Right lobe of liver (tissue), 6 donors: ENCODE data around the gene HAUS2. TPM values are rescaled to one million over a fixed set of nuclear protein-coding genes. Genes with fewer than 3 reads are reported as not detected.

Experiments
- ATAC-seq, 4 donors: fragments of 200-7000 bp; cut with Tn5 transposase; one replicate each; pipeline ENCODE4 v1.9.1; 2020; ENCODE audit warnings: mild to moderate bottlenecking in 4 of 4, moderate library complexity in 4 of 4
- DNase-seq, 3 donors: peaks; one replicate each; pipeline ENCODE4 v3.0.0-alpha.2; 2020
- H3K27ac ChIP-seq, 3 donors: fragments of 200-600 bp; one replicate each; pipeline ENCODE4 v1.8.0; 2022
- H3K27me3 ChIP-seq, 2 donors: fragments of 200-600 bp; one replicate each; pipeline ENCODE4 v1.8.0; 2022
- H3K36me3 ChIP-seq, 4 donors: fragments of 200-600 bp; sonication (generic) in 1 of 4; one replicate each; pipeline versions ENCODE4 v1.5.1 to v1.8.0; 2017 to 2022; ENCODE audit warnings: control low read depth in 1 of 4
- H3K4me1 ChIP-seq, 4 donors: fragments of 200-600 bp; sonication (generic) in 1 of 4; one replicate each; pipeline versions ENCODE4 v1.5.1 to v1.8.0; 2017 to 2022; ENCODE audit warnings: control low read depth in 1 of 4
- H3K4me3 ChIP-seq, 3 donors: fragments of 200-600 bp; one replicate each; pipeline ENCODE4 v1.8.0; 2022
- H3K9me3 ChIP-seq, 4 donors: fragments of 200-600 bp; sonication (generic) in 1 of 4; one replicate each; pipeline versions ENCODE4 v1.5.1 to v1.8.0; 2017 to 2022; ENCODE audit warnings: control low read depth in 1 of 4
- CTCF ChIP-seq, 4 donors: fragments of 200-600 bp in 3 of 4; fragments of 450-650 bp in 1 of 4; IDR thresholded peaks; one replicate each; pipeline versions ENCODE4 v1.5.1 to v1.8.0; 2016 to 2022; ENCODE audit warnings: antibody characterized with exemption in 4 of 4, mild to moderate bottlenecking in 2 of 4
- POLR2A ChIP-seq: fragments of 450-650 bp; IDR thresholded peaks from one replicate; pipeline ENCODE4 v1.6.1; 2017; ENCODE audit warnings: antibody characterized with exemption, mild to moderate bottlenecking
- WGBS: methylation state at CpG from one replicate; pipeline ENCODE4 v1.1.6; 2018; ENCODE audit warnings: low coverage, low lambda C conversion rate; ENCODE audit not compliant: insufficient coverage; ENCODE audit errors: missing lambda C conversion rate; 5-methylcytosine and 5-hydroxymethylcytosine counted together
- intact Hi-C, 2 donors: fragments of 100-400 bp; cut with DNase I; formaldehyde crosslinking; loops; one replicate each; pipeline versions ENCODE4 v1.11.2 to v1.14.1; 2022
- total RNA-seq, 6 experiments: library from RNA; depleted of rRNA in 2 of 6; stranded (reverse); fragments of >200 nt in 2 of 6; fragmentation: NEBNext Ultra II Directional in 3 of 6; extraction: Animal tissue kit (Norgen Biotek cat#: 25700) in 3 of 6; gene quantifications; one replicate each; pipeline versions ENCODE4 v1.1.0 to v1.2.4, GENCODE V29; 2016 to 2023
- donor health status: DM: no; HTN: yes; CAD: no.
- donor health status: DM: no; HTN: no; CAD: no.
- donor health status: DM: no; HTN: no; CAD: no.
- donor health status: DM: no; HTN: yes; CAD: no.
- donor health status: DM: no; HTN: yes; CAD: no.

HAUS2 gene
- total RNA-seq, 6 experiments from 2014 or later, result 5.8 to 19.5 (median 8.6) TPM

DNA sequence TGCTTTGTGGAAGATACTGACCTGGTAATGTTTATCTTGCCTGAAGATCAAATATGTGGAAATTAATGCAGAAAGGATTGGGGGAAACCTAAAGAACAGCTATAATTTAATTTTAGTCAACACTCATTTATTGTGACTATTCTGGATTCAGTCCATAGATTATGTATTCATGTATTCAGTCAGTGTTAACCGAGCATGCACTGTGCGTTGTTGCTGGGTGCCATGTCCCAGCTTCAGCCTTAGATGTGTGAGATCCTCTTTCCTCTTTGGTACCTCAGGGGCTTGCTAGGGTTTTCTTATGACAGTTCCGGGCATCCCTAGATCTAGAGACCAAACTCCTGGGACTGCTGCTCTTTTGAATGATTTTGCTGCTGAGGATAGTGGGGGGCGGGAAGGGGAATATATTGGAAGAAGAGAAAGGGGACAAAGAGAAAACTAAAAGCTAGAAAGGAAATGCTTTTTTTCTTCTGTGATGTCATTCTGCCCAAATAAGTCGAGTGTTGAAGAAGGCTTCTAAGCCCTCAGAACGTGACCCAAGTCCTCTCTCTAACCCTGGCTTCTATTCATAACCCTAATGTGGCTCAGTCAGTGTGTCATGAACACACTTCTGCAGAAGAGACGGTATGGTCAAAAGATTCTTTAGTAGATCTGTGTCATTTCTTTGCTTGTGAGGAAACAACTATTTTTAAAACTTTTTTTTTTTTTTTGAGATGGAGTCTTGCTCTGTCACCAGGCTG, 60.3 kb downstream of the HAUS2 start:
- Histone ChIP-seq H3K4me1 (no peaks in the 10 kb centered on the region), H3K4me3 (no peak overlapping the region), H3K36me3 (no peaks in the 10 kb centered on the region), H3K9me3 (no peaks in the 10 kb centered on the region), H3K27ac (no peak overlapping the region), H3K27me3 (no peaks in the 10 kb centered on the region)
- DNase-seq (no peak), ATAC-seq (no peak)
- 52% methylated on average over 7 of the region's 7 CpGs for WGBS
- TF ChIP-seq CTCF (IDR thresholded peaks at IDR 0.05), result no peak
- TF ChIP-seq POLR2A, result no peak
- intact Hi-C loops, result no loop called here

- no peaks in the 10 kb centered on the region for H3K4me1 ChIP-seq
- ATAC-seq, result peak in 3 of 4 donors; percentile 48 to 50 (median 49)
- DNase-seq, result no peak
- no peak overlapping the region for H3K4me3 ChIP-seq
- H3K27me3 ChIP-seq, result no peaks in the 10 kb centered on the region
- H3K36me3 ChIP-seq, result no peaks in the 10 kb centered on the region
- TF ChIP-seq POLR2A, result no peak
- TF ChIP-seq CTCF (IDR thresholded peaks at IDR 0.05), result no peak
- H3K9me3 ChIP-seq, result no peaks in the 10 kb centered on the region
- WGBS, result 33% methylated on average over 1 of the region's 1 CpG
- intact Hi-C loops, result no loop called here
- H3K27ac ChIP-seq, result no peak overlapping the region
Observed at GRCh38 chr15:42611532-42611931, 62.9 kb downstream of the HAUS2 start.

DNA sequence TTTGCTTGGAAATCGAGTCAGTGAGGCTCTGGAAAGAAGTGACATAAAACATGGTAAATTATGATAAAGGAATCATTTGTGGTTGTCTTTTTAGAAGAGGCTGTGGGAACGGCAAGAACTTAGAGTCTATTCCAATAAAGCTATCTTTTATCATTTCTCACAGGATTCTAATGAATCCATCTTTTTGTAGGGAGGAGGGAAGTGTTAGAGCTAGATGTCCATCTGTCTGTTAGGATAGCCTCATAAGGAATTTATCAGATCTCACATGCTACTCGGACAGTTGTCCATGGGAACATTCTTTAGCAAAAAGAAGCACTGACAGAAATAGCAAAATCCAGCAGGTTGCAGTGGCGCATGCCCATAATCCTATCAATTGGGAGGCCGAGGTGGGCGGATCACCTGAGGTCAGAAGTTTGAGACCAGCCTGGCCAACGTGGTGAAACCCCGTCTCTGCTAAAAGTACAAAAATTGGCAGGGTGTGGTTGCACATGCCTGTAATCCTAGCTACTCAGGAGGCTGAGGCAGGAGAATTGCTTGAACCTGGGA, 63.8 kb downstream of the HAUS2 start:
- TF ChIP-seq POLR2A, result no peak
- no peak for TF ChIP-seq CTCF (IDR thresholded peaks at IDR 0.05)
- intact Hi-C loops, result no loop called here
- Histone ChIP-seq H3K36me3 (no peaks in the 10 kb centered on the region), H3K27ac (no peak overlapping the region), H3K9me3 (no peaks in the 10 kb centered on the region), H3K4me1 (no peaks in the 10 kb centered on the region), H3K4me3 (no peak overlapping the region), H3K27me3 (no peaks in the 10 kb centered on the region)
- DNase-seq, result no peak
- 91% methylated on average over 7 of the region's 8 CpGs for WGBS
- ATAC-seq, result no peak

GRCh38 chr15:42616107-42616506, 67.5 kb downstream of the HAUS2 start:
- DNase-seq (no peak), ATAC-seq (no peak)
- 45% methylated on average over 2 of the region's 2 CpGs for WGBS
- Histone ChIP-seq H3K36me3 (no peaks in the 10 kb centered on the region), H3K4me3 (no peak overlapping the region), H3K27ac (no peak overlapping the region), H3K4me1 (no peaks in the 10 kb centered on the region), H3K27me3 (no peaks in the 10 kb centered on the region), H3K9me3 (no peaks in the 10 kb centered on the region)
- intact Hi-C loops, result no loop called here
- no peak for TF ChIP-seq CTCF (IDR thresholded peaks at IDR 0.05)
- no peak for TF ChIP-seq POLR2A

Other genes starting within 250 kb of the HAUS2 start
- 10 to 100 TPM in 3 of 6 experiments, 1 to 10 TPM in 3; 3.2 to 25.9 (median 13.3) TPM for gene CAPN3, start 189.3 kb upstream of the HAUS2 start, total RNA-seq
- gene ZNF106, start 57.7 kb upstream of the HAUS2 start, total RNA-seq, result 10 to 100 TPM; 17.5 to 24.5 (median 20.0) TPM
- 10 to 100 TPM; 20.7 to 30.9 (median 26.9) TPM for gene SNAP23, start 53.2 kb upstream of the HAUS2 start, total RNA-seq
- gene LRRC57, start within 50 bp of the HAUS2 start, total RNA-seq, result 10 to 100 TPM in 3 of 6 experiments, 1 to 10 TPM in 3; 8.5 to 10.8 (median 10.1) TPM
- gene STARD9, start 26.8 kb downstream of the HAUS2 start, total RNA-seq, result 1 to 10 TPM in 5 of 6 experiments, under 1 TPM in 1; 0.70 to 3.1 (median 1.5) TPM
- 1 to 10 TPM; 5.0 to 8.2 (median 6.3) TPM for gene CDAN1, start 188.3 kb downstream of the HAUS2 start, total RNA-seq